GM18858 (cell line): Measurements from ENCODE around the gene TNRC6B.

Source experiments
- ATAC-seq: cut with Tn5 transposase; IDR thresholded peaks from one replicate; pipeline ENCODE4 v1.9.1; 2021; ENCODE audit not compliant: unreplicated experiment

The TNRC6B gene

DNA sequence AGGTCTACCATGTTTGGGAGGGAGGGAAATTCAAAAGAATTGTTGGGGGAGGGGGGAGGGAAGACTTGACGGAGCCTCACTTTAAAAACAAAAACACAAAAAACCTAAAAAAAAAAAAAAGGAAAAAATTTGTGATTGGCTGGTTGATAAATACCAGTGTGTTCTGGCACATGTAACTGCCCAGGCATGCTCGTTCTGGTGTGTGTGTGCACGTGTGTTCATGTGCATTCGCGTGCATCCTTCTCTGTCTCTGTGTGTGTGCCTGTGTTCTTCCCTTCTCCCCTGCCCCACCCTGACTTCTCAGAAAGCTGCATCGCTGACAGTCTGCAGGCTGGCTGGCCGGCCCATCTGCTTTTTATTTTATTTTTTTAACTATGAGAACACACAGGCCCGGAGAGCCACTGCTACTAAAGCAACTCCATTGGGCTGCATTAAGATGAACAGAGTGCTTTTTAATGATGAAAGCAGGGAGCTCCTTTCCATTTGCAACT is 146.0 kb downstream of the TNRC6B start:
- no peak for ATAC-seq

DNA sequence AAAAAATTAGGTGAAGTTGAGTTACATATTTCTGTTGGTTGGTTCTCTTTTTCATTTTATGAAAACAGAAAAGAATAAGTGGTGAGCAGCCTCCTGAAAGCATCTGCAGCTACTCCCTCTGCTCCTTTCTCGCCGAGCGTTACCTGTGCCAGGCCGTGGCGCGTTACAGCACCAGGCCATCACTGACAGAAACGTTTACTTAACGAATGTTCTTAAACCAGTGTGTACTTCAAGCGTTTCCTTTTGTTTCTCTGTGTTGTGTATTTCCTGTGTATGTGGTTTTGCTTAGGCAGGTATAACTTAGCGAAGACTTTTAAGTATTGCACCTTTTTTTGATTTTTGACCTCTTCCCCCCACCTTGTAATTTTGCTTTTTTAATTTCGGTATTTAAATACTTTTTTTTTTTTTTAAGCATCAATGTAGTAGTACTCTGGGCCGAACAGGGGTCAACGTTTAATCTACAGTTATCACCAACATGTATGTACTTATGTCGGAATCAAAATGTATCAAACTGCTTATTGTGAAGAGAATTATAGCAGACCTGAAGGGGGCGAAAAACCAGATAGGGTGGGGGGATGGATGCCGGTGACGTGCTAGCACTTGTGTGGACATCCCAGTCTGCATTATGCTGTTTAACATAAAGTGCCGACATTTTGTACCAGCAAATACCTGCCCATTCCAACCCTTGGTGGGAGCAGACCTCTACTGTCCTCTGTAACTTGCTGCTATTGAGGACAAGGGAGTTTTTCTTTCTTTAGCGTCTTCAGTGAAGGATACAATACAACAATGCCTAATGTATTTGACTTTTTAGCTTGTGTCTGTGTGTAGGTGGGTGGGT is 147.0 kb downstream of the TNRC6B start:
- ATAC-seq, result no peak

DNA sequence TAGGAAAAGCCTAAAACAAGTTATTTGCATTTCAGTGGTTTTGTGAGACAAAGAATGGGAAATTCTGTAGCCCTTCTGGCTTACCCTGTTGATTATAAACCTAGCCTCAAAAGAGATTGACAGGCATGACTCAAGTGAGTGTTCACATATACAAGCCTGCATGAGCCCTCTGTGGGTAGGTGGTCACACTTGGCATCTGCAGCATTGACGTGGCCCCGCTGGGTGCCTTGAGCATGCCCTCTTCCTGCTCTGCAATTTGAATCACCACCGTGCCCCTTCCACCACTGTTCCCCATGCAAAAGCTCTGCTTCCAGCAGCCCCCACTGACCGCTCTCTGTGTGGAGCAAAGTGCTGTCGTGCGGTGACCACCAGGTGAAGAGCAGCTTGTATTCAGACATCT is 147.6 kb downstream of the TNRC6B start:
- no peak for ATAC-seq

- no peak for ATAC-seq
These were observed 149.4 kb downstream of the TNRC6B start for GRCh38 chr22:40326905-40327735.

- ATAC-seq, result no peak
These were observed 151.1 kb downstream of the TNRC6B start for GRCh38 chr22:40328546-40329456.

DNA sequence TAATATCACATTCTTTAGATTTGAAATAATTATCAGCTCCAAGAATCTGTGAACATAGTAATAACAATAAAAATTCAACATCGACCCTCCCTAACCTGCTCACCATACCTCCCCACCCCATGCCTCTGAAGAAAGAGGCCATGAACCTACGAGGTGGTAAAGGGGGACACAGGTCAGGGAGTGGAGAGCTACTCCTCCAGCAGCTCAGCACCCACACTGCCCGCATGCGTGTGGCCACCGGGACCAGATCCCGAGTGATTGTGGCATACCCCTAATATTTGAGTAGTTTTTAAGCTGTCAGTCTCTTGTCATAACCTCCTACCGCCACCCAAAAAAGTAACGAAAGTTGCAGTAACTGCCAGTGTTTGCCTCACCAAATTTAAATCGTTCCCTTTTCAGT is 151.7 kb downstream of the TNRC6B start:
- ATAC-seq, result no peak

GRCh38 chr22:40330086-40330485 is 152.4 kb downstream of the TNRC6B start:
- no peak for ATAC-seq

- no peak for ATAC-seq
These were observed 152.9 kb downstream of the TNRC6B start for GRCh38 chr22:40330615-40331014.

- ATAC-seq, result no peak
These were observed 154.0 kb downstream of the TNRC6B start for GRCh38 chr22:40331706-40332105.

DNA sequence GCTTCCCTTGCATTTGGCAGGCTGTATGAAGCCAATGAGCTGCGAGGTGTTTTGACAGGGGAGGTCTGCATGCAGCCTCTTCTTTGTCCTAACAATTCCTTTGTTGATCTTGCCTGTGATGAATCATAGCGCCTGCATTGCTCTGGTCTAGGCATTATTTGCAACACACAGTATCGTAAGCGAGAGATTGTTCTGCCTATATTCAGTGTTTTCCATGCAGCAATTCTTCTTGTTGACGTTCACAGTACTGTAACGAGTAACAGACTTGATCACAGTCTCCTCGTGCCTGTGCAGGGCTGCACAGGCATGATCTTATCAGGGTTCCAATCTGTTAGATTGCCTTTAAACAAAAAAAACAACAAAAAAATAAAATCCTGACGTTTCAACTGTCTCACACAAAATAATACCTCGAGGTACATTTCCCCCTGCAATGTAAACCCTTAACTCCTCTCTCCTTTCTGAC is 154.6 kb downstream of the TNRC6B start:
- no peak for ATAC-seq

GRCh38 chr22:40334060-40334459 is 156.3 kb downstream of the TNRC6B start:
- no peak for ATAC-seq

DNA sequence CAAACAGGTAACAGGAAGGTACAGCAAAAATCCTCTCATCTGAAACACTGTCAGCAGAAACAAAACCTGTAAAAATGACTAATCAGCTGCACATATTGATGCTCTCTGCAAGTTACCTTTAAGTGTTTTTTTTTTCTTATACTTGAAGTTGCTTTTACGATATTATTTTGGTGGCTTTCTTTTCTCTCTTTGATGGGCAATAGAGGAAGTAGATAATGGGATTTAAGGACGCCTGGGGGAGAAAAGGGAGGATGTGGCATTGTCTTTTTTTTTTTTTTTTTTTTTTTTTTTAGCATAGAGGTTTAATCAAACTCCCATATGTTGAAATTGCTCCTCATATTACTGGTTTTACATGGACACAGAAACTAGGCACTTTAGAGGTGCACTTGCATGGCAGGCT is 157.2 kb downstream of the TNRC6B start:
- ATAC-seq, result no peak

DNA sequence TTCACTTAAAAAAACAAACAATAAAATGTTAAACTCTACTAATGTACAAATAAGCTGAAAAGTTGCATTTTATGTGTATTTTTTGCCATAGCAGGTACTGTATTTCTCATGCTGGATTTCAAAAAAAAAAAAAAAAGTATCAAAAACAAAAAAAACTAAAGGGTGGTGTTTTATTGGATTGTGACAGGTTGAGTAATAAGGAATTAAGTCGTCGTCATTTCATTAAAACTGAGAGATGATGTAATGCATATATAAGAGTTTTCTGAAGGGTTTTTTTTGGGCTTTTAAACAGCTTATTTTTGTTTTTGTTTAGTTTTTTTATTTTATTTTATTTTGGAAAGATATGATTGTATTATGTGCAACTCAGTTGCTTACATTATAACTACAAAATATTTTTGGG is 157.6 kb downstream of the TNRC6B start:
- ATAC-seq, result no peak

DNA sequence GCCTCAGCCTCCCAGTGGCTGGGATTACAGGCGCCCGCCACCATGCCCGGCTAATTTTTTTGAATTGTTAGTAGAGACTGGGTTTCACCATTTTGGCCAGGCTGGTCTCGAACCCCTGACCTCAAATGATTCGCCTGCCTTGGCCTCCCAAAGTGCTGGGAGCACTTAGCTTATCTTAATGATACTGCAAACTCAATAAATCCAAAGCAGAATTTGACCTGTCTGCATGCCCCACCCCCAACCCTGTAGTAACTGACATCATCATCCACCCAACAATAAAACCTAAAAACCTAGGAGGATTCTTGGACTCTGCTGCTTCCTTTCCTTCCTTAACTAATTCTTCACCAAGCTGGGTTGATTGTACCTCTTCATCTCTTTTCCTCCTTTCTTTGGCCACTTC is 162.3 kb downstream of the TNRC6B start:
- ATAC-seq, result no peak

DNA sequence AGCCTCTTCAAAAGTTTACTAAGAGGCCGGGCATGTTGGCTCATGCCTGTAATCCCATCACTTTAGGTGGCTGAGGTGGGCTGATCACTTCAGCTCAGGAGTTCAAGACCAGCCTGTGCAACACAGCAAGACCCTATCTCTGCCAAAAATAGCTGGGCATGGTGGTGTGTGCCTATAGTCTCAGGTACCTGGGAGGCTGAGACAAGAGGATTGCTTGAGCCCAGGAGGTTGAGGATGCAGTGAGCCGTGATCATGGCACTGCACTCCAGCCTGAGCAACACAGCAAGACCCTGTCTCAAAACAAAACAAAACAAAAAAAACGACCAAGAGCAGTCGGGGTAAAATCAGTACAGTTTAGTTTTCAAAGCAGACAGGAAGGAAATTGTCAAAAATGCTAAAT is 163.9 kb downstream of the TNRC6B start:
- ATAC-seq, result no peak

- no peak for ATAC-seq
These were observed 164.8 kb downstream of the TNRC6B start for GRCh38 chr22:40342521-40342920.

- no peak for ATAC-seq
These were observed 167.5 kb downstream of the TNRC6B start for GRCh38 chr22:40345271-40345670.

- no peak for ATAC-seq
These were observed 168.1 kb downstream of the TNRC6B start for GRCh38 chr22:40345815-40346184.

GRCh38 chr22:40346185-40347118 is 168.7 kb downstream of the TNRC6B start, which contains the start of gene ADSL:
ADSL (plus strand) TSS chr22:40346500; CDS start chr22:40346559, 59 bp downstream.
- ATAC-seq, result peak; percentile 50

- no peak for ATAC-seq
These were observed 169.6 kb downstream of the TNRC6B start for GRCh38 chr22:40347300-40347699.
